22Rv1 (cell line): ENCODE measurements around the gene PDLIM5.

Source experiments
- H3K27ac ChIP-seq: fragments of 450-650 bp; 2 replicates; pipeline ENCODE4 v1.5.1; 2017
- ZFX ChIP-seq: fragments of 450-650 bp; IDR thresholded peaks from 2 replicates; pipeline ENCODE4 v1.6.1; 2017; ENCODE audit warnings: antibody characterized with exemption, borderline replicate concordance
- TF ChIP-seq, protein P1 (sequence below): fragments of 450-650 bp; IDR thresholded peaks from 2 replicates; pipeline ENCODE4 v1.5.1; 2017; ENCODE audit warnings: mild to moderate bottlenecking

PDLIM5 gene

DNA sequence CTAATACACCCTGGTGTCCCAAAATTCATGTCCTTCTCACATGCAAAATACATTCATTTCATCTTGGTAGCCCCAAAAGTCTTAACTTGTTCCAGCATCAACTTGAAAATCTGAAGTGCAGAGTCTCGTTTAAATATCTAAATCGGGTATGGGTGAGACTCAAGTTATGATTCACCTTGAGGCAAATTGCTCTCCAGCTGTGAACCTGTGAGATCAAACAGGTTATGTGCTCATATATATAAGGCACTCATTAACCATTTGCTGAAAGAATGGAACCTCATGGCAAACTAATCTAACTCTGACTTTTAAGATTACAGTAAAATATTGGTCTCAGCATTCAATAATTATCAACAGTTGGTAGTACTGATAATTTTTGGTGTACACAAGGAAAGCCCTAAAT lies 55.5 kb downstream of the PDLIM5 start:
- no peak overlapping the region for H3K27ac ChIP-seq
- TF ChIP-seq ZFX = no peak
- TF ChIP-seq, protein P1, sequence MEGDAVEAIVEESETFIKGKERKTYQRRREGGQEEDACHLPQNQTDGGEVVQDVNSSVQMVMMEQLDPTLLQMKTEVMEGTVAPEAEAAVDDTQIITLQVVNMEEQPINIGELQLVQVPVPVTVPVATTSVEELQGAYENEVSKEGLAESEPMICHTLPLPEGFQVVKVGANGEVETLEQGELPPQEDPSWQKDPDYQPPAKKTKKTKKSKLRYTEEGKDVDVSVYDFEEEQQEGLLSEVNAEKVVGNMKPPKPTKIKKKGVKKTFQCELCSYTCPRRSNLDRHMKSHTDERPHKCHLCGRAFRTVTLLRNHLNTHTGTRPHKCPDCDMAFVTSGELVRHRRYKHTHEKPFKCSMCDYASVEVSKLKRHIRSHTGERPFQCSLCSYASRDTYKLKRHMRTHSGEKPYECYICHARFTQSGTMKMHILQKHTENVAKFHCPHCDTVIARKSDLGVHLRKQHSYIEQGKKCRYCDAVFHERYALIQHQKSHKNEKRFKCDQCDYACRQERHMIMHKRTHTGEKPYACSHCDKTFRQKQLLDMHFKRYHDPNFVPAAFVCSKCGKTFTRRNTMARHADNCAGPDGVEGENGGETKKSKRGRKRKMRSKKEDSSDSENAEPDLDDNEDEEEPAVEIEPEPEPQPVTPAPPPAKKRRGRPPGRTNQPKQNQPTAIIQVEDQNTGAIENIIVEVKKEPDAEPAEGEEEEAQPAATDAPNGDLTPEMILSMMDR = no peak

DNA sequence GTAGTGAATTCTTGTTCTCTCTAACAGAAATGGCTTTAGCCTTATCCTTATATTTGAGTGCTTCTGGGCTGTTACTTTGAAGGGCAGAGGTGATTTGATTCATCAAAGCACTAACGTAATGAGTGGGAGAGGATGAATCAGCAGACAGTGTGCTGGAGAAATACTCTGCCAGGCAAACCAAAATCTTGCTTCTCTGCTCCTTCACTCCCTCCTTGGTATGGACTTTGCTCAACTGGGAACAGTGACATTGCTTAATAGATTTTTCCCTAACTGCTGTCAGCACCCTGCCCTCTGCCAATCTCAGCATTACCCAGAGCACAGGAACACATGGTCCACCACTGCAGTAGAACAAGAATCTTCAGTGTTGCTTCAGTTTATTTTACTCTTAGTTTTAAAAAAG lies 56.0 kb downstream of the PDLIM5 start:
- H3K27ac ChIP-seq = no peak overlapping the region
- TF ChIP-seq, protein P1 = no peak
- no peak for TF ChIP-seq ZFX

DNA sequence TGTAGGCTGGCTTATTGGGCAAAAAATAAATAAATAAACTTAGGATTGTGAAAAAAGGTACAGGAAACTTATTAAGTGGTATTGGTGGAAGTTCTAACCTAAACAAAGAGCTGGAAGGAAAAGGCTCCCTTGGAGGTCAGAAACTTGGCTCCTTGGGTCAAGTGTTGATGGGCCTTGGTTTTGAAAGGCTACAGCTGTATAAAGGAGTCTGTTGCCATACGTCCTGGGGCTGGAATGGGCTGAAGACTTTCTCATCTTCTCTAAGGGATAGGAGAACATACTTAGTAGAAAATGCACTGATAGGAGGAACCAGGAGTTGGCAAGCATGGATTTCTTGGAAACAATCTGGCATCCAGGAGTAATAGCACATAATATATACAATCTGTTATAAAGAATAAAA lies 56.6 kb downstream of the PDLIM5 start:
- TF ChIP-seq, protein P1 = no peak
- TF ChIP-seq ZFX = no peak
- no peak overlapping the region for H3K27ac ChIP-seq

DNA sequence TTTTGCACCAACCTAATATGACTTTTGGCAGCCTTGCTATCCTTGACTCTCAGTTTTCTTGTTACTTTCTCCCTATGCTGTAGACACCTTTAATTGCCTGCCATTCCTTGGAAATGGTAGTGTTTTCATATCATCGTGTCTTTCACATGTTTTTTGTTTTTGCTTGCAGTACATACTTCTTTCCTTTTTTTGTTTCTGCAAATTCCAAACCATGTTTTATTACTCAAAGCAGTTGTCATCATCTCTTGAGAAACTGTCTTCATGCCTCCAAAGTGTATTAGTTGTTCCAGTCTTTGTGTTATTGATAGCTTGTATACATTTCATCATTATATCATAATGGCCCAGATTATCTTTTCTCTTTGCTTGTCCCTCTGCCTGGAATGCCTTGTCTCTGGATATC lies 57.1 kb downstream of the PDLIM5 start:
- TF ChIP-seq ZFX = no peak
- H3K27ac ChIP-seq = no peak overlapping the region

DNA sequence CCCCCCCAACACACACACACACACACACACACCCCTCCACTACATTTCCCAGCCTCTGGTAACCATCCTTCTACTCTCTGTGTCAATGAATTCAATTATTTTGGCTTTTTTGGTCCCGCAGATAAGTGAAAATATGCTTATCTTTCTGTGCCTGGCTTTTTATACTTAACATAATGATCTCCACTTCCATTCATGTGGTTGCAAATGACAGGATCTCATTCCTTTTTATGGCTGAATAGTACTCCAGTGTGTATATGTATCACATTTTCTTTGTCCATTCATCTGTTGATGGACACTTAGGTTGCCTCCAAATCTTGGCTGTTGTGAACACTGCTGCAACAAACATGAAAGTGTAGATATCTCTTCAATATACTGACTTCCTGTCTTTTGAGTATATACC lies 59.8 kb downstream of the PDLIM5 start:
- TF ChIP-seq, protein P1 = no peak
- no peak for TF ChIP-seq ZFX
- no peak overlapping the region for H3K27ac ChIP-seq

DNA sequence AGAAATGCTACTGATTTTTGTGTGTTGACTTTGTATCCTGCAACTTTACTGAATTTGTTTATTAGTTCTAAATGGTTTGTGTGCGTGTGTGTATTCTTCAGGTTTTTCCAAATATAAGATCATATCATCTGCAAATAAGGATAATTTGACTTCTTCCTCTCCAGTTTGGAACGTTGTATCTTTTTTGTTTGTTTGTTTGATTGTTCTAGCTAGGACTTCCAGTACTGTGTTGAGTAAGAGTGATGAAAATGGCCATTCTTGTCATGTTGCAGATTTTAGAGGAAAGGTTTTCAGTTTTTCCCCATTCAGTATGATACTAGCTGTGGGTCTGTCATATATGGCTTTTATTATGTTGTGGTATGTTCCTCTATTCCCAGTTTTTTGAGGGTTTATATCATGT lies 61.8 kb downstream of the PDLIM5 start:
- H3K27ac ChIP-seq = peak overlapping the region; percentile 10; the same call in 1 of the 2 replicates

DNA sequence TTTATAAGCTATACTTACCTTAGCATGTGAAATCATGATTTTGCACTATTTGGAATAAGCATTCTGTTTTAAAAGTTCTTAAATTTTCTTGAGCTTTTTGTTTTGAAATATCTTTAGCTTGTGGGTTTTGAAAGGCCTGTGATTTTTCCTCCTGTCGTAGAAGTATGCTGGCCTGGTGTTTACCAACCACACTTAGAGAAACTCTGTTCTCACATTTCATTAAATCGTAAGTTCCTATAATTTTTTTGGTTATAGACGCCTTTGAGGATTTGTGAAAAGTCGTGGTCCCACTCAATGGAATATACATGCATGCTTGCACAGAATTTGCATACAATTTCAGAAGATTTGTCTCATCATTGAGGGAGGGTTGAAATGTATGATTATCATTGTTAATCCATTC lies 63.6 kb downstream of the PDLIM5 start:
- H3K27ac ChIP-seq = no peak overlapping the region
- no peak for TF ChIP-seq ZFX
- TF ChIP-seq, protein P1 = no peak

DNA sequence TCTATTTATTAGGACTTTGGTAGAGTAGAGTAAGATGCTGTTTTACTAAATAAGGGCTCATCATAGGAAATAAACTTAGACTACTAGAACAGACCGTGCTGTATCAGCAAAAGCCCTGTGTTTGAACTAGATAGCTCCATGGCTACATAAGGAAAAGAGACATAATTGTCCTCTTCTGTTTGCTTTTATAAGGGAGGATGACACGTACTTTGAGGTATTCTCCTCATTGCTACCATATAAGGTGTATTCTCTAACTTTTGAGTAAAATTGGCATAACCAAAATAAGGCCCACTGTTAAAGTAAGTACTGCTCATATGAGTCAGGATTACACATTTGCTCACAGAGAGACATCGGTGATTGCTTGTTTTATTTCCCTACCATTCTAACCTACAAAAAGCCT lies 64.3 kb downstream of the PDLIM5 start:
- H3K27ac ChIP-seq = no peak overlapping the region

More for the DNA sequence above, 64.3 kb downstream of the PDLIM5 start:
- TF ChIP-seq ZFX = no peak
- TF ChIP-seq, protein P1 = no peak
